WI38 (cell line): ENCODE data around the gene SLC30A3.
"Not testable (repeated sequence)": the region's sequence is repeated elsewhere in the genome, so short reads cannot be mapped to it uniquely, and the experiment has no call there.

Experiments
- H3K4me3 ChIP-seq: 2 replicates; pipeline ENCODE4 v1.5.1; 2011; ENCODE audit warnings: low read depth, mild to moderate bottlenecking, control low read depth, low read length
- CTCF ChIP-seq: IDR thresholded peaks from 2 replicates; pipeline ENCODE4 v1.5.1; 2012; ENCODE audit warnings: low read depth, mild to moderate bottlenecking, control low read depth, low read length

Gene SLC30A3

DNA sequence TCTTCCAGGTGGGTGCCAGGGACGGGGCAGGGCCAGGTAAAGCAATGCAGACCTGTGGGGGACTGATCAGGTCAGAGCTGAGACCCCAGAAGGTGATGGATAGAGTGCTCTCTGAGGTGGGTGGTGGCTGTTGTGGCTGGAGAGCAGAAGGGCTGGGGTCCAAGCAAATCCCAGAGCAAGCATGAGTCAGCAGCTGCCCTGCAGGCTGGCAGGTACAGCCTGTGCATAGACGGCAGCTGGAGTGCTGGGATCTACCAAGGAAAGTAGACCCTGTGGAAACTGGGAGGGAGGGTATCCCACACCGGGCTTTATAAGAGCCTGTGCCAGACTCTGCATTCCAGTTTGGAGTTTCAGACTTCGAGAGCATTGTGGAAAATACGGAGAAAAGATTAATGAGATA lies 20.0 kb upstream of the SLC30A3 start:
- H3K4me3 ChIP-seq, result no peak overlapping the region
- no peak for TF ChIP-seq CTCF

- no peak within 1 kb of the TSS for H3K4me3 ChIP-seq
- no peak for TF ChIP-seq CTCF
Measured at GRCh38 chr2:27281855-27282559, 19.2 kb upstream of the SLC30A3 start, which contains the start of gene TRIM54. Gene TRIM54, plus strand, starts transcription at chr2:27282429. Its CDS starts 303 bp downstream, at chr2:27282732.

DNA sequence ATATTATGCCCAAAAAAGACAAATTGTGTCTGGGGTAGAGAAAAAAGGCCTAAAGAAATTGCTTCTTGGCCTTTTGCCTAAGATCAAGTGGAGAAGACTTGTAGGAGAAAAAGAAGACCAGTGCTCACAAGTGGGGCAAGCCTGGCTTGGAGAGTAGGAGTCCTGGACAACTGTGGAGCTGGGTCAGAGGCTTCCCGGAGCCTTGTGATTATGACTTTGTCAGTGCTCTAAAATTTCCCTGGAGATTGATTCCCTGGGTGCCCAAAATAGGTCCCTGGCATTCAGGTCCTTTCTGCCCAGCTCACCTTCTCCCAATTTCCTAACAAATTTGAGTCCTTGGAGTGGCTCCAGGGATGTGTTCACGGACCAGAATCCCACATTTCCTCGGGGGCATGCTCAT lies 18.6 kb upstream of the SLC30A3 start:
- TF ChIP-seq CTCF, result no peak
- H3K4me3 ChIP-seq, result no peak overlapping the region

- TF ChIP-seq CTCF, result no peak
Measured at GRCh38 chr2:27280826-27281225, 18.0 kb upstream of the SLC30A3 start.

GRCh38 chr2:27278010-27278409 lies 15.2 kb upstream of the SLC30A3 start:
- no peak for TF ChIP-seq CTCF
- H3K4me3 ChIP-seq, result no peak overlapping the region

More at GRCh38 chr2:27280826-27281225, 18.0 kb upstream of the SLC30A3 start:
- H3K4me3 ChIP-seq, result no peak overlapping the region

GRCh38 chr2:27275211-27276150 lies 12.6 kb upstream of the SLC30A3 start, which contains the start of gene DNAJC5G:
Gene DNAJC5G, plus strand, starts transcription at chr2:27275433. Its CDS starts 1,296 bp downstream, at chr2:27276729.
- no peak within 1 kb of the TSS for H3K4me3 ChIP-seq
- no peak for TF ChIP-seq CTCF

- not testable (repeated sequence) for H3K4me3 ChIP-seq
Measured at GRCh38 chr2:27272537-27273522, 10.0 kb upstream of the SLC30A3 start.
